ENCODE measurements around the gene WDR90. TPM values are rescaled to one million over a fixed set of nuclear protein-coding genes. Genes with fewer than 3 reads are reported as not detected.

Gene WDR90
- total RNA-seq, 1 experiment from 2014 or later, result 68.2 TPM

- H3K9me3 ChIP-seq (ENCODE audit: control insufficient read depth, low read depth, low read length), result no peaks in the 10 kb centered on the region
- no peaks in the 10 kb centered on the region for H3K79me1 ChIP-seq (ENCODE audit: insufficient read depth, low read depth, low read length, poor library complexity, severe bottlenecking)
- no peak overlapping the region for H2AFZ ChIP-seq (ENCODE audit: low read length)
- H4K8ac ChIP-seq (replicated peaks; ENCODE audit: insufficient read length, low read depth, low read length), result no peak overlapping the region
- Mint-ChIP-seq H3K4me1 (peaks cover 10 to 26% of the 10 kb centered on the region in 2 experiments), H3K4me3 (peak overlapping the region in 1 of 2 experiments; percentile 57; a peak in 1 of 5 replicates), H3K36me3 (ENCODE audit: insufficient read depth in 1 of 3, low read depth in 3 of 3) (peaks cover 15 to 47% (median 44%) of the 10 kb centered on the region in 3 experiments; a peak in 6 of 7 replicates), H3K27me3 (ENCODE audit: low read depth) (no peaks in the 10 kb centered on the region; the same call in 1 of the 2 replicates), H3K9me3 (no peaks in the 10 kb centered on the region), H3K27ac (no peak overlapping the region)
- no peak overlapping the region for H2BK15ac ChIP-seq (ENCODE audit: low read depth, low read length)
- no peak overlapping the region for H3K9ac ChIP-seq (ENCODE audit: extremely low read depth, insufficient read length, low read length)
- no peak overlapping the region for H2BK120ac ChIP-seq (ENCODE audit: low read depth, low read length, poor library complexity, severe bottlenecking)
- no peak overlapping the region for H2BK20ac ChIP-seq (ENCODE audit: low read depth, low read length, poor library complexity, severe bottlenecking)
- H3T11ph ChIP-seq (ENCODE audit: low read length), result no peak overlapping the region
- H3K56ac ChIP-seq (ENCODE audit: insufficient read length, low read depth, low read length), result no peak overlapping the region
- H2BK12ac ChIP-seq (ENCODE audit: insufficient read length, low read depth, low read length), result no peak overlapping the region
- H3K23ac ChIP-seq (ENCODE audit: insufficient read length, low read depth, low read length), result no peak overlapping the region
- H3K79me2 ChIP-seq (ENCODE audit: insufficient read depth, low read length), result peaks cover 2% of the 10 kb centered on the region; the same call in 1 of the 2 replicates
- H2AK5ac ChIP-seq (ENCODE audit: insufficient read length, low read length), result no peak overlapping the region
- no peak overlapping the region for H3K27ac ChIP-seq (ENCODE audit: insufficient read length, low read depth, low read length)
- peak overlapping the region; percentile 20 for H3K4me2 ChIP-seq (ENCODE audit: insufficient read depth, insufficient read length, low read length)
- no peak for DNase-seq
- no peak overlapping the region for H4K5ac ChIP-seq (ENCODE audit: insufficient read length, low read depth, low read length)
- no peak overlapping the region for H3K4ac ChIP-seq (ENCODE audit: low read depth, low read length)
- no peaks in the 10 kb centered on the region for H3K4me1 ChIP-seq (ENCODE audit: insufficient read depth, low read length)
- WGBS (ENCODE audit: extremely low coverage, insufficient read length, low lambda C conversion rate), result no CpG with 5 or more reads among the region's 61 CpGs
- H3K27me3 ChIP-seq (ENCODE audit: insufficient read depth, low read length), result no peaks in the 10 kb centered on the region
- H4K20me1 ChIP-seq (ENCODE audit: control insufficient read depth, insufficient read depth, insufficient read length), result no peaks in the 10 kb centered on the region
- H3K14ac ChIP-seq (ENCODE audit: insufficient read depth, low read length), result no peak overlapping the region
- TF ChIP-seq, protein P1, sequence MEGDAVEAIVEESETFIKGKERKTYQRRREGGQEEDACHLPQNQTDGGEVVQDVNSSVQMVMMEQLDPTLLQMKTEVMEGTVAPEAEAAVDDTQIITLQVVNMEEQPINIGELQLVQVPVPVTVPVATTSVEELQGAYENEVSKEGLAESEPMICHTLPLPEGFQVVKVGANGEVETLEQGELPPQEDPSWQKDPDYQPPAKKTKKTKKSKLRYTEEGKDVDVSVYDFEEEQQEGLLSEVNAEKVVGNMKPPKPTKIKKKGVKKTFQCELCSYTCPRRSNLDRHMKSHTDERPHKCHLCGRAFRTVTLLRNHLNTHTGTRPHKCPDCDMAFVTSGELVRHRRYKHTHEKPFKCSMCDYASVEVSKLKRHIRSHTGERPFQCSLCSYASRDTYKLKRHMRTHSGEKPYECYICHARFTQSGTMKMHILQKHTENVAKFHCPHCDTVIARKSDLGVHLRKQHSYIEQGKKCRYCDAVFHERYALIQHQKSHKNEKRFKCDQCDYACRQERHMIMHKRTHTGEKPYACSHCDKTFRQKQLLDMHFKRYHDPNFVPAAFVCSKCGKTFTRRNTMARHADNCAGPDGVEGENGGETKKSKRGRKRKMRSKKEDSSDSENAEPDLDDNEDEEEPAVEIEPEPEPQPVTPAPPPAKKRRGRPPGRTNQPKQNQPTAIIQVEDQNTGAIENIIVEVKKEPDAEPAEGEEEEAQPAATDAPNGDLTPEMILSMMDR (conservative IDR thresholded peaks at IDR 0.05), result no peak
- peaks cover 17% of the 10 kb centered on the region for H3K23me2 ChIP-seq (ENCODE audit: insufficient read length, low read depth, low read length, poor library complexity, severe bottlenecking)
- H3K18ac ChIP-seq (ENCODE audit: insufficient read length, low read depth, low read length), result no peak overlapping the region
- no peak overlapping the region for H2BK5ac ChIP-seq (ENCODE audit: insufficient read length, low read length)
- H4K91ac ChIP-seq (ENCODE audit: insufficient read length, low read depth, low read length), result no peak overlapping the region
Measured at GRCh38 chr16:684961-685696, 36.0 kb downstream of the WDR90 start.
